GM12878 (cell line): ENCODE data around the gene GALNT18. TPM values are rescaled to one million over a fixed set of nuclear protein-coding genes. Genes with fewer than 3 reads are reported as not detected.

Source experiments
- ATAC-seq: fragments of 200-7000 bp; cut with Tn5 transposase; 3 replicates; pipeline ENCODE4 v1.9.1; 2020; ENCODE audit warnings: mild to moderate bottlenecking, moderate library complexity
- BruUV-seq: library from RNA; stranded (reverse); fragments of 400-500 nt; replicated peaks from 2 replicates; lab custom pipeline; 2021; lab: Mats Ljungman, UMichigan
- CTCF ChIA-PET: fragments of 300-600 bp; sonication (Branson Sonifier 250); formaldehyde crosslinking; extraction: SDS; loops from one replicate; lab custom pipeline; 2021; ENCODE audit warnings: inconsistent platforms; lab: Yijun Ruan, JAX
- POLR2A ChIA-PET: fragments of 350-600 bp; formaldehyde crosslinking; extraction: SDS; loops from one replicate; lab custom pipeline; 2021; ENCODE audit warnings: inconsistent platforms; lab: Charles Lee
- RAD21 ChIA-PET: fragments of 300-600 bp; sonication (Branson Sonifier 250); formaldehyde crosslinking; loops from one replicate; lab custom pipeline; 2023; ENCODE audit warnings: antibody characterized with exemption; ENCODE audit not compliant: unreplicated experiment; lab: Charles Lee
- SMC1A ChIA-PET: fragments of 300-600 bp; sonication (Branson Sonifier 250); formaldehyde crosslinking; loops from one replicate; lab custom pipeline; 2023; ENCODE audit not compliant: unreplicated experiment, uncharacterized antibody; lab: Charles Lee
- DNase-seq: peaks from one replicate; pipeline ENCODE4 v3.0.0-alpha.2; 2011; ENCODE audit warnings: low read depth, low spot score
- FAIRE-seq: peaks from 3 replicates; lab custom pipeline; 2011; peaks lifted over from hg19 to GRCh38; lab: Jason Lieb, UNC
- H2AFZ ChIP-seq: 2 replicates; pipeline ENCODE4 v1.6.0; 2011; ENCODE audit warnings: low read depth, low read length, control low read depth; ENCODE audit not compliant: control insufficient read depth
- H3K27ac ChIP-seq: 2 replicates; pipeline ENCODE4 v1.5.1; 2011; ENCODE audit warnings: control low read depth; ENCODE audit not compliant: control insufficient read depth, insufficient read depth
- H3K27me3 ChIP-seq, 2 experiments: replicated peaks in 1 of 2; 2 replicates each; pipeline versions ENCODE4 v1.6.0 to v1.6.1; 2011; ENCODE audit warnings: low read length in 1 of 2; ENCODE audit not compliant: control insufficient read depth in 2 of 2, insufficient read depth in 2 of 2
- H3K36me3 ChIP-seq, 2 experiments: 2 replicates each; pipeline ENCODE4 v1.5.1; 2011; ENCODE audit warnings: low read length in 1 of 2; ENCODE audit not compliant: control insufficient read depth in 2 of 2, insufficient read depth in 2 of 2
- H3K4me1 ChIP-seq: 2 replicates; pipeline ENCODE4 v1.6.1; 2011; ENCODE audit warnings: mild to moderate bottlenecking, low read length, moderate library complexity, mixed read lengths; ENCODE audit not compliant: control insufficient read depth, insufficient read depth
- H3K4me2 ChIP-seq: 2 replicates; pipeline ENCODE4 v1.6.0; 2011; ENCODE audit warnings: control low read depth; ENCODE audit not compliant: control insufficient read depth, insufficient read depth
- H3K4me3 ChIP-seq: fragments of 200-600 bp; sonication (generic); 2 replicates; pipeline ENCODE4 v1.5.1; 2016
- H3K79me2 ChIP-seq: 2 replicates; pipeline ENCODE4 v1.6.0; 2011; ENCODE audit warnings: low read length; ENCODE audit not compliant: control insufficient read depth, insufficient read depth
- H3K9ac ChIP-seq: 2 replicates; pipeline ENCODE4 v1.8.0; 2011; ENCODE audit warnings: low read length, control low read depth, mixed read lengths; ENCODE audit not compliant: control insufficient read depth, insufficient read depth
- H3K9me3 ChIP-seq: replicated peaks from 3 replicates; pipeline ENCODE4 v1.5.1; 2011; ENCODE audit warnings: mild to moderate bottlenecking, low read length; ENCODE audit not compliant: control insufficient read depth, insufficient read depth
- H4K20me1 ChIP-seq: 2 replicates; pipeline ENCODE4 v1.6.0; 2011; ENCODE audit not compliant: control insufficient read depth, insufficient read depth
- CHD4 ChIP-seq: fragments of 200-600 bp; sonication (generic); IDR thresholded peaks from 2 replicates; pipeline ENCODE4 v1.6.1; 2016; ENCODE audit warnings: mild to moderate bottlenecking
- SP1 ChIP-seq: IDR thresholded peaks from one replicate; pipeline ENCODE4 v1.6.1; 2011; ENCODE audit warnings: low read depth, low read length
- SUPT20H ChIP-seq: IDR thresholded peaks from 2 replicates; pipeline ENCODE4 v1.6.1; 2011; ENCODE audit warnings: low read depth, mild to moderate bottlenecking, low read length, moderate library complexity, borderline replicate concordance; ENCODE audit not compliant: control insufficient read depth
- ZNF207 ChIP-seq: fragments of 450-650 bp; IDR thresholded peaks from 2 replicates; pipeline ENCODE4 v1.6.1; 2014; ENCODE audit warnings: antibody characterized with exemption, mild to moderate bottlenecking, borderline replicate concordance
- ZZZ3 ChIP-seq: IDR thresholded peaks from 2 replicates; pipeline ENCODE4 v1.6.1; 2011; ENCODE audit warnings: low read depth; ENCODE audit not compliant: control insufficient read depth, insufficient read length
- WGBS: methylation state at CpG from one replicate; pipeline ENCODE4 v1.1.6; 2016; ENCODE audit warnings: low lambda C conversion rate; ENCODE audit not compliant: insufficient replicate concordance, insufficient coverage; ENCODE audit errors: missing lambda C conversion rate; 5-methylcytosine and 5-hydroxymethylcytosine counted together
- in situ Hi-C: fragments of 300-500 bp; cut with MboI; formaldehyde crosslinking; loops from 9 replicates; pipeline ENCODE4 v1.14.3; 2018; ENCODE audit warnings: mixed read lengths
- intact Hi-C: fragments of 100-400 bp; cut with micrococcal nuclease; formaldehyde crosslinking; loops from one replicate; pipeline ENCODE4 v1.14.2; 2022; ENCODE audit not compliant: unreplicated experiment
- polyA plus RNA-seq, 11 experiments: library from polyadenylated mRNA; depleted of rRNA in 4 of 11; unstranded in 6 of 11; stranded (reverse) in 5 of 11; fragments of >200 nt; fragmentation: Nextera tagmentation in 4 of 11; fragmentation: Illumina TruSeq in 1 of 11; extraction: Ambion mirVana in 4 of 11; extraction: Trizol in 1 of 11; gene quantifications; 1 replicate in 1 of 11; 2 replicates in 10 of 11; pipeline versions ENCODE4 v1.2.1 to v1.2.3, GENCODE V29; 2011 to 2016; ENCODE audit warnings: inconsistent platforms in 2 of 11, missing spikeins in 2 of 11, low read depth in 1 of 11
- total RNA-seq, 4 experiments: library from RNA; depleted of rRNA in 3 of 4; stranded (reverse); fragments of >200 nt in 3 of 4; fragmentation: Illumina TruSeq in 1 of 4; extraction: Trizol in 1 of 4; gene quantifications; 2 replicates each; pipeline versions ENCODE4 v1.2.1 to v1.2.3, GENCODE V29; 2013 to 2021

GALNT18 gene
- total and polyA plus RNA-seq, 10 of the 15 experiments (the other 5 are each of a cell fraction or from before 2014, with no cell fraction given) = 1.2 to 14.2 (median 6.3) TPM

DNA sequence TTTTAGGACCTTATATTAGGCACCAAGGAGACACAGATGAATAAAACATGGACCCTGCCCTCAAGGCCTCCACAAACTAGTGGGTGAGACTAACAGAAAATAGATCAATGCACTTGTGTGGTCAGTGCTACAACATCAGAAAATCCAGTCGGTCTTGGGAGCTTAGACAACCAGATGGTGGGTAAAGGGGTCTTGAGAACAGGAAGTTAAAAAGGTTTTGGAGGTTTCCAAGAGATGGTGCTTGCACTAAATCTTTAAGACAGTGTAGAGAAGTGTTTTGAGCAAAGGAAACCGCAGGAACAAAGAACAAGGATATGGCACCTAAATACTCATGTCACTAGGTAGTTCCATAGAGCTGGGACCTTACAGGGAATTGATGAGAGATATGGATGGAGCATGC is 56.2 kb downstream of the GALNT18 start:
- ATAC-seq (no peak), DNase-seq (no peak), FAIRE-seq (no peak)
- Histone ChIP-seq H3K27me3 (no peaks in the 10 kb centered on the region), H3K79me2 (peaks cover 7% of the 10 kb centered on the region), H3K4me1 (peaks cover 21% of the 10 kb centered on the region), H2AFZ (no peak overlapping the region), H3K4me3 (no peak overlapping the region), H3K4me2 (no peak overlapping the region), H3K36me3 (no peaks in the 10 kb centered on the region), H3K9ac (no peak overlapping the region), H3K27ac (no peak overlapping the region), H4K20me1 (no peaks in the 10 kb centered on the region), H3K9me3 (no peaks in the 10 kb centered on the region)
- intact Hi-C loops = no loop called here
- ChIA-PET SMC1A (no interaction called here), RAD21 (no interaction called here), CTCF (no interaction called here), POLR2A (interaction anchor here (1.1 kb wide), 1 partner anchor 8 kb away, joined by 3 read pairs; no protein-coding TSS in a partner anchor)
- BruUV-seq = no TSS peak
- in situ Hi-C loops = no loop called here
- TF ChIP-seq ZNF207 (no peak), CHD4 (no peak), ZZZ3 (no peak)
- WGBS = 10% methylated on average over 2 of the region's 2 CpGs

DNA sequence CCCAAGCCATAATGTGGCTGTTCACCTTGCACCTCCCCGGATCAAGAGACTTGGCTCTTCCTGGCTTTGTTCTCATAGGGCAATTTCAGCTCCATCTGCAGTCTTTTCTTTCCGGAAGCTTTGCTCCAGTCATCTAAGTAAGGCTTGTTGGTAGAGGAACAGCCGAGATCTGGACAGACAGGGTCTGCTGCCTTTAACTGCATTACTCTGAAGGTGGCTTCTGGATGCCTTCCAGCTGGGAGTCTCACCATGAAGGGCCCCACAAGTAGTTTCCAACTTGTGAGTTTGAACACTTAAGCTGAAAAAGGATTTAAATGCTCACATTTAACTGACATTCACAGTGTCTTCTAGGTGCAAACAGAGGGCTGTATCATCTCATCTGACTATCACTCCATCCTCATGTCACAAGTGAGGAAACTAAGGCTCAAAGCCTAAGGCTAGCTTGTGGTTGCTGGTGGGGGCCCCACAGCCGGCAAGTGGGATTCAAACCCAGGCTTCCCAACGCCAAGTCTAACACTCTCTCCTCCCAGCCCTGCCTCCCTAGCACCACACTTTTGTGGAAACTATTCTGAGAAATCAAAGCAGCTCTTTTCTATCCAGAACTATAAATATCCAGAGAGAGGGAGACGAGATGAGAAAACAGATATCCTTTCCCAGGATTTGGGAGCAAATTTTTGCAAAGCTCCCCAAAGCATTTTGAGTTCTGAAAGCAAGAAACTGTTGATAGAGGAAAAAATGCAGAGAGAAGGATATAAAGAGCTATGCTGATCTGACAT is 58.4 kb downstream of the GALNT18 start:
- H3K36me3 ChIP-seq = no peaks in the 10 kb centered on the region
- BruUV-seq = no TSS peak
- H3K27me3 ChIP-seq = no peaks in the 10 kb centered on the region
- no peak for TF ChIP-seq SP1
- no peak for TF ChIP-seq SUPT20H
- TF ChIP-seq, all 136 proteins: peak for 0
- H4K20me1 ChIP-seq = no peaks in the 10 kb centered on the region
- DNase-seq (no peak), FAIRE-seq (no peak), ATAC-seq (no peak)
- 32% methylated on average over 6 of the region's 6 CpGs for WGBS
- in situ Hi-C loops = no loop called here
- H3K79me2 ChIP-seq = no peaks in the 10 kb centered on the region; the same call in none of the 2 replicates
- intact Hi-C loops = no loop called here
- ChIA-PET SMC1A (no interaction called here), CTCF (interaction anchor here (0.7 kb wide), 1 partner anchor 57 kb away, joined by 3 read pairs; no protein-coding TSS in a partner anchor), POLR2A (interaction anchor here (0.9 kb wide), 1 partner anchor 15 kb away, joined by 3 read pairs; no protein-coding TSS in a partner anchor), RAD21 (no interaction called here)
- no peak overlapping the region for H2AFZ ChIP-seq
- no peaks in the 10 kb centered on the region for H3K9me3 ChIP-seq
- H3K4me1 ChIP-seq = peaks cover 4% of the 10 kb centered on the region; the same call in 1 of the 2 replicates
- H3K4me3 ChIP-seq = no peak overlapping the region
- H3K27ac ChIP-seq = no peak overlapping the region
- H3K4me2 ChIP-seq = no peak overlapping the region
- H3K9ac ChIP-seq = no peak overlapping the region
